ENCODE data around the gene IL4R. TPM values are rescaled to one million over a fixed set of nuclear protein-coding genes. Genes with fewer than 3 reads are reported as not detected.

IL4R gene
- total and polyA plus RNA-seq, 2 of the 8 experiments (the other 6 are each of a cell fraction or from before 2014, with no cell fraction given): 29.1 to 29.4 TPM

DNA sequence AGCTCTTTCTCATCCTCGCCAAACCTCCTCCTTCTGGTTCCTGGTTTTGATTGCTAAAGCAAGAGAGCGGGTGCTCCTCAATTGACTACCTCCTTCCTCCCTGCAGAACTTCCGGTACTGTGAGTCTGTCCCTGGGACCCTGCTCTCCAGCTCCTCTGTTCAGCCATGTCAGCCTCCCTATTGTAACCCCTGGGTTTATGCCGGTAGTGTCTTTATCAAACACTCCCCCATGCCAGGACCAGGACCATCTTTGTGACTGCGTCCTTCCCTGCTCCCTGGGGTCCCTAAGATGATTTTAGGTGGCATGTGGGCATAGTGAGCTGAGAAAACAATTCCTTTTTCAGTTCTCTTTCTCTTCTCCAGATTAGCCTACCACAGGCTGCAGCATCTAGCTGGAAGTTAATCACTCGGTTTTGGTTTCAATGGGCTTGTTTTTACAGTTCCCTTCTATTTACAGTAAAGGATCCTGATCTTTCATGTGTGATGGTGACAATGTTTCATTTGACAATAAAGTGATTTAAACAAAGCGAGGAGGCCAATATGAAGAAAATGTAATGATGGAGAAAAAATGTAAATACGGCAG, 60.5 kb downstream of the IL4R start (continued):
- no peak for TF ChIP-seq TAF7 (optimal IDR thresholded peaks at IDR 0.05; ENCODE audit: borderline replicate concordance, low read depth, low read length)

Measured in H1 (cell line).